Thyroid gland (tissue), 4 donors: ENCODE data around the gene GPHB5.

Source experiments
- CTCF ChIP-seq, 6 experiments: fragments of 200-600 bp in 3 of 6; fragments of 450-650 bp in 3 of 6; sonication (generic) in 3 of 6; IDR thresholded peaks; one replicate each; pipeline ENCODE4 v1.5.1; 2016 to 2019; ENCODE audit warnings: antibody characterized with exemption in 6 of 6, mild to moderate bottlenecking in 2 of 6, inconsistent platforms in 1 of 6, moderate library complexity in 1 of 6
- POLR2A ChIP-seq, 2 donors: fragments of 450-650 bp; IDR thresholded peaks; one replicate each; pipeline ENCODE4 v1.6.1; 2017; ENCODE audit warnings: antibody characterized with exemption in 2 of 2, mild to moderate bottlenecking in 2 of 2, moderate library complexity in 1 of 2

GRCh38 chr14:63300854-63301253, 17.9 kb downstream of the GPHB5 start:
- TF ChIP-seq POLR2A (IDR thresholded peaks at IDR 0.05) (no peak), CTCF (IDR thresholded peaks at IDR 0.05) (no peak)
